Measurements from ENCODE around the gene LEAP2. TPM values are rescaled to one million over a fixed set of nuclear protein-coding genes. Genes with fewer than 3 reads are reported as not detected.

The LEAP2 gene
- 0.81 TPM for total RNA-seq

- DNase-seq (ENCODE audit: low read depth in 2 of 3, low spot score in 2 of 3), result no peak
These were observed at the start of gene LEAP2 for GRCh38 chr5:132873119-132873929. Gene LEAP2 (plus strand): TSS chr5:132873668. CDS start chr5:132873695, 27 bp downstream.

- no peak for DNase-seq (ENCODE audit: low read depth in 2 of 3, low spot score in 2 of 3)
These were observed 49.0 kb upstream of the LEAP2 start for GRCh38 chr5:132824426-132824825.

GRCh38 chr5:132825033-132825833 is 48.2 kb upstream of the LEAP2 start:
- DNase-seq (ENCODE audit: low read depth in 2 of 3, low spot score in 2 of 3), result no peak

- no peak for DNase-seq (ENCODE audit: low read depth in 2 of 3, low spot score in 2 of 3)
These were observed 47.6 kb upstream of the LEAP2 start for GRCh38 chr5:132825834-132826391.

- no peak for DNase-seq (ENCODE audit: low read depth in 2 of 3, low spot score in 2 of 3)
These were observed 46.9 kb upstream of the LEAP2 start for GRCh38 chr5:132826424-132827082.

- no peak for DNase-seq (ENCODE audit: low read depth in 2 of 3, low spot score in 2 of 3)
These were observed 45.4 kb upstream of the LEAP2 start for GRCh38 chr5:132827943-132828673.

GRCh38 chr5:132828846-132829494 is 44.5 kb upstream of the LEAP2 start:
- no peak for DNase-seq (ENCODE audit: low read depth in 2 of 3, low spot score in 2 of 3)

- peak; percentile 50 to 71 (median 70) for DNase-seq (ENCODE audit: low read depth in 2 of 3, low spot score in 2 of 3)
These were observed 43.6 kb upstream of the LEAP2 start for GRCh38 chr5:132829742-132830435.

- no peak for DNase-seq (ENCODE audit: low read depth in 2 of 3, low spot score in 2 of 3)
These were observed 42.9 kb upstream of the LEAP2 start, which contains the start of gene SHROOM1 for GRCh38 chr5:132830436-132831094. Gene SHROOM1 (minus strand): TSS chr5:132830647. CDS start chr5:132826140, 4,507 bp downstream.

GRCh38 chr5:132831095-132831860 is 42.2 kb upstream of the LEAP2 start:
- no peak for DNase-seq (ENCODE audit: low read depth in 2 of 3, low spot score in 2 of 3)

GRCh38 chr5:132832612-132833011 is 40.9 kb upstream of the LEAP2 start:
- no peak for DNase-seq (ENCODE audit: low read depth in 2 of 3, low spot score in 2 of 3)

- no peak for DNase-seq (ENCODE audit: low read depth in 2 of 3, low spot score in 2 of 3)
These were observed 39.4 kb upstream of the LEAP2 start for GRCh38 chr5:132834057-132834456.

- no peak for DNase-seq (ENCODE audit: low read depth in 2 of 3, low spot score in 2 of 3)
These were observed 36.6 kb upstream of the LEAP2 start for GRCh38 chr5:132836852-132837251.

- no peak for DNase-seq (ENCODE audit: low read depth in 2 of 3, low spot score in 2 of 3)
These were observed 35.6 kb upstream of the LEAP2 start for GRCh38 chr5:132837868-132838267.

GRCh38 chr5:132838516-132839282 is 34.8 kb upstream of the LEAP2 start:
- no peak for DNase-seq (ENCODE audit: low read depth in 2 of 3, low spot score in 2 of 3)

- no peak for DNase-seq (ENCODE audit: low read depth in 2 of 3, low spot score in 2 of 3)
These were observed 33.8 kb upstream of the LEAP2 start for GRCh38 chr5:132839426-132840301.

All from hematopoietic multipotent progenitor cell (in vitro differentiated cells).